ENCODE data around the gene BCL6B.
"Not testable (repeated sequence)": the region's sequence is repeated elsewhere in the genome, so short reads cannot be mapped to it uniquely, and the experiment has no call there.

The BCL6B gene, protein sequence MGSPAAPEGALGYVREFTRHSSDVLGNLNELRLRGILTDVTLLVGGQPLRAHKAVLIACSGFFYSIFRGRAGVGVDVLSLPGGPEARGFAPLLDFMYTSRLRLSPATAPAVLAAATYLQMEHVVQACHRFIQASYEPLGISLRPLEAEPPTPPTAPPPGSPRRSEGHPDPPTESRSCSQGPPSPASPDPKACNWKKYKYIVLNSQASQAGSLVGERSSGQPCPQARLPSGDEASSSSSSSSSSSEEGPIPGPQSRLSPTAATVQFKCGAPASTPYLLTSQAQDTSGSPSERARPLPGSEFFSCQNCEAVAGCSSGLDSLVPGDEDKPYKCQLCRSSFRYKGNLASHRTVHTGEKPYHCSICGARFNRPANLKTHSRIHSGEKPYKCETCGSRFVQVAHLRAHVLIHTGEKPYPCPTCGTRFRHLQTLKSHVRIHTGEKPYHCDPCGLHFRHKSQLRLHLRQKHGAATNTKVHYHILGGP

DNA sequence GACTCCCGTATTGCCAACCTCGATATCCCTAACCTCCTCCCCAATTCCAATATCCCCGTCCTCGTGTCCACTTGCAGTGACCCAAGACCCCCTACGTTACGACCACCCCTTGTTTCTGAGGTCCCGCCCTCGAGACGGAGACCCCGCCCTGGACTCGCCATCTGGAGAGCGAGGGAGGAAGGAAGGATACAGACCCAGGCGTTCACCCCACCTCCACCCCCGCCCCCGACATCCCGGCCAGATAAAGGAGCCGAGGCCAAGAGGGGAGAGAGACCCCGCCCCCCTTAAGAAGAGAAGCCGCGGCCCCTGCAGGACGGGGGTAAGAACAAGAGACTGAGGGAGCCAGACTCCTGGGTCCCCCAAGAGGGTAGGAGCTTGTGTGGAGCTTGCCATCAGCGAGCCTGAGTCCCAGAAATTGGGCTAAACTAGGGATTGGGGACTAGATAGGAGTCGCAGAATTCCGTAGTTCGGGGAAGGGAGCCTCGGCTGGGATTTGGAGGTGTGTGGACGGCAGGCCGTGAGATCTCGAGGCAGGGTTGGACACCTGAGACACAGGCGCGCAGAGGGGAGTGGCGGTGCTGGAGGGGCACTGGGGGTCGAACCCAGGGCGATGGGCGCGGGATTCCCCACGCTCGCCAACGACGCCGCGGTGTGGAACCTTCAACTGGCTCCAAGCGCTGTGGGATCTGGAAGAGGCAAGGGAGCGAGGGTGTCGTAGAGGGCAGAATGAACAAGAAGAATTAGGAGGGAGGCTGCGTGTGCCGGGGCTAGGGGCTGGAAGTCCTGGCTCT lies at the start of gene BCL6B:
Gene BCL6B, plus strand, starts transcription at position 270 of the 791 bp plus-strand sequence. CDS start 622 bp downstream, outside the sequence.
- no peak for DNase-seq

- not testable (repeated sequence) for DNase-seq
Measured at GRCh38 chr17:6979440-6979839, 43.4 kb upstream of the BCL6B start.

DNA sequence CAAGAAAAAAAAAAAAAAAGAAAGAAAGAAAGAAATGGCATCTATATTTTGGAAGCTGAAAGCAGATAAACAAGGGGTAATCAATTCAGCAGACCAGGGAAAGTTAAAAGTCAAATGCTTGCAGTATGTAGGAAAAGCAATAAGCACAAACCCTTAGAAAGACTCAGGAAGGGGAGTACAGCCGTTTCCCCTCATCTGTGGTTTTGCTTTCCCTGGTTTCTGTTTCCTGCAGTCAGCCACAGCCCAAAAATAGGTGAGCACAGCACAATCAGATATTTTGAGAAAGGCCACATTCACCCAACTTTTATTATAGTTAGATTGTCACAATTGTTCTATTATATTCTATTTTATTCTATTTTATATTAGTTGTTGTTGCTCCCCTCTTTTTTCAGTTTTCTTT lies 41.4 kb upstream of the BCL6B start:
- no peak for DNase-seq

DNA sequence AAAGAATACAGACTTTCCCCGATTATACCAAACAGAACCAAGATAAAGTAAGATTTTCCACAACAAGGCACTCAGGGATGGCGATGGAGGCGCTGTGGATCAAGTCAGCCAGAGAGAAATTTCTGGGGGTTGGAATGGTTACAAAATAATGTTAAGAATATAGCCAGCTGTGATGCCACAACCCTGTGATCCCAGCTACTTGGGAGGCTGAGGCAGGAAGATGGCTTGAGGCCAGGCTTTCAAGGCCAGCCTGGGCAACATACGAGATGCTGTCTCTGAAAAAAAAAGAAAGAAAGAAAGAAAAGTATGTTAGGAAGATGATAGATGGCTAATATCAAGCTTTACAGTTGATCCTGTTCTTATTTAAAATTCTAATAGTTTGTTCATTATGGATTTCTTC lies 37.6 kb upstream of the BCL6B start:
- DNase-seq: no peak

DNA sequence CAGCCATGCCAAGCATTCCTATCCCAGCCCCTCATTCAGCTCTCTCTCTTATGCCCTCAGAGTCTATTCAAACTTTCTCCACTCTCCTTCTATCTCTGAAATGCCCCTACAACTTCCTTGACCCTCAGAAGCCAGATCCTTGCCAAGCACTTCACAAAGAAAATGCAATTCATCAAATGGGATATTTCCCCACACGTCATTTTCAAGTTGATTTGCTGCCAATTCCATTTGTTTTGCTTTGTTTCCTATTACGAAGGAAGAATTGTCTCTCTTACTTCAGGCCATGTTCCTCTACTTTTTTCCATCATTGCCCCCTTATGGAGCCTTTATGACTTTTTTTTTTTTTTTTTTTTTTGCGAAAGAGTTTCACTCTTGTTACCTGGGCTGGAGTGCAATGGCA lies 36.2 kb upstream of the BCL6B start:
- no peak for DNase-seq

GRCh38 chr17:6989779-6990178 lies 33.1 kb upstream of the BCL6B start:
- DNase-seq: no peak

DNA sequence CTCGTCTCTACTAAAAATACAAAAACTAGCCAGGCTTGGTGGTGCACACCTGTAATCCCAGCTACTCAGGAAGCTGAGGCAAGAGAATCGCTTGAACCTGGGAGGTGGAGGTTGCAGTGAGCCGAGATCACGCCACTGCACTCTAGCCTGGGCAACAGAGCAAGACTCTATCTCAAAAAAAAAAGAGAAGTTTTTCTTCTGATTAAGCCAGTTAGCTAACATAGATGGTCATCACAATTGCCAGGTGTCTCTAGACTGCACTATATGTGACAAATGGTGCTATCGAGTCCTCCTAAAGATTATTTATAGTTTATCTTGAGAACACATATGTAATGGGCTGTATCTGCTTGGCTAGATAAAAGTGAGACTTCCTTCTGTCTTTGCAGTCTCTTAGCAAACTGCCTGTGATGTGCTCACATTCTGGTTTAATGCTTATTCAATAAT lies 29.2 kb upstream of the BCL6B start:
- not testable (repeated sequence) for DNase-seq

GRCh38 chr17:6994118-6994598 lies 28.7 kb upstream of the BCL6B start:
- DNase-seq: no peak

DNA sequence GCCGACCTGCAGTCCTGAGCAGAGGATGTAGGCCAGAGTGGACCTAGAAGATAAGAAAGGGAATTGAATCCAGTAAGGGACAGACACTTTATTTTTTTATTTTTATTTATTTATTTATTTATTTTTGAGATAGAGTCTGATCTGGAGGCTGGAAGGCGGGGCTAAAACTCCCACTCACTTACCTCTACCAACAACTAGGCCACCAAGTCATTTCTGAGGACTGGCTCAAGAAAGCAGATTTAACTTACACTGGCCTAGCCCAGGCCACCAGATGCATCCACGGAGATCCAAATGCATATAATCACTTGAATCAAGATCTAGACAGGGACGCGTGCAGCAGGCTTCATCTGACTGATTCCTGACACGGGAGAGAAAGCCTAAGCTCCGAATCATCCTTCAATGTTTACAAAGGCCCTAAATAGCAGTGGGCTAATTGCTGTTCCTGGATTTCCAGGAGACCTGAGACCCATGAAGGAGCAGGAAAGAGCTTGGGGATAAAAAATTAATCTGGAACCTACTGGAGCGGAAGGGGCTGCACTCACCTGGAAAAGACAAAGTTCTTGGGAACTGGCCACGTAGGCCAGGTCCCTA lies 28.1 kb upstream of the BCL6B start:
- no peak for DNase-seq

GRCh38 chr17:6995500-6996255 lies 27.2 kb upstream of the BCL6B start, which contains the start of gene ALOX12:
Gene ALOX12, plus strand, starts transcription at chr17:6996049. Its CDS starts 69 bp downstream, at chr17:6996118.
- DNase-seq: no peak

GRCh38 chr17:6996256-6997011 lies 26.4 kb upstream of the BCL6B start:
- DNase-seq: no peak

- no peak for DNase-seq
Measured at GRCh38 chr17:6997171-6997570, 25.7 kb upstream of the BCL6B start.

DNA sequence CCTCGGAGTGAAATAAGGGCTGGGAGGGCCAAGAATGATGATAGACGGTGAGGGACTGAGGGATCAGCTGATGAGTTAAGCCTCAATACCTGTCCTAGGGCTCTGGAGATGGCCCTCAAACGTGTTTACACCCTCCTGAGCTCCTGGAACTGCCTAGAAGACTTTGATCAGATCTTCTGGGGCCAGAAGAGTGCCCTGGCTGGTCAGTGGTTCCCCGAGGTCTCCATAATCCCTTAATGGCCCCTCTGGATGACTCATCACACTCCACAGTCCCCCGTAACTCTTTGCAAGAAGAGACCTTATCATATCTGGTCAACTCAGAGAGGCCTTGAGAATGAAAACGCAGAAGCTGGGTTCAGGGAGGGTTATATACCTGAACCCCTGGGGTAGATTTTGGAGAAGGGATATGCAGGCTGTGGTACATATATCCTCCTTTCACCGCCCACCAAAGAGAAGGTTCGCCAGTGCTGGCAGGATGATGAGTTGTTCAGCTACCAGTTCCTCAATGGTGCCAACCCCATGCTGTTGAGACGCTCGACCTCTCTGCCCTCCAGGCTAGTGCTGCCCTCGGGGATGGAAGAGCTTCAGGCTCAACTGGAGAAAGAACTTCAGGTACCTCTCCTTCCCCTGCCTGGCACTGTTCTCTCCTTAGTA lies 23.9 kb upstream of the BCL6B start:
- no peak for DNase-seq

DNA sequence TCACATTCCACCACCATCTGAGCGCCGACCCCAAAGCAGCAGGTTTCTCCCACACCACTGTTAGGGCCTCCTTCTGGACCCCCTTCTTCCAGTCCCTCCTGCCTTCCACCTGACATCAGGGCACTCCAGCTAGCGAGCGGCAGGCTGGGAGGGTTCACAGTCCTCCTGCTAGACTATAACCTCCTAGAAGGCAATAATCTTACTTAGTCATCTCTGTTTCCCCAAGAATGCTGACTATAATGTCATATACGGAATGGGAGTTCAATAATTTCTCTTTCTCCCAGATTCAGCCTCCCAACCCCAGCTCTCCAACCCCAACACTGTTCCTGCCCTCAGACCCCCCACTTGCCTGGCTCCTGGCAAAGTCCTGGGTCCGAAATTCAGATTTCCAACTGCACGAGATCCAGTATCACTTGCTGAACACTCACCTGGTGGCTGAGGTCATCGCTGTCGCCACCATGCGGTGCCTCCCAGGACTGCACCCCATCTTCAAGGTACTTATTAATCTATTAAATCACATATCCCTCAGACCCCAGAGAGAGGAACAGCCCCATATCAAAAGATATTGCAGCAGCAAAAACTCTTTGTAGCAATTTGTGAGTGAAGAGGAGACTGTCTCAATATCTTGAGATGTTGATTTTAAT lies 21.4 kb upstream of the BCL6B start:
- DNase-seq: peak; percentile 63

- DNase-seq: no peak
Measured at GRCh38 chr17:7002288-7003047, 20.4 kb upstream of the BCL6B start.

DNA sequence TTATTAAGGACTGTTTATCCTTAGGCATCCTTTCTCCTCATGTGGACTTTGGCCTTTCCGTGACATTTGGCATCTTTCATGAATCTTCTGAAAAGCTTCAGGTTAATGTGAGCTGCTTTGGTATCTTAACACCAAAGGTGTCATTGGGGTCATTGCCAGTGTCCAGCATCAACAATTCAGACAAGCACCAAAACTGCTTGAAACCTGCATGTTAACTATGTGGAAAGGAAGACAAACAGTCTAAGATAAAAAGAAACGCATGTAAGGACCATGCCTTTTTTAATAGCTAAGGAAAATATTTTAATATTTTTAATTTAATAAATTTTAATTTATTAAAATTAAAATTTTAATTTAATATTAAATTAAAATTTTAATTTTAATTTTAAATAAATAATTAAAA lies 19.1 kb upstream of the BCL6B start:
- DNase-seq: no peak

DNA sequence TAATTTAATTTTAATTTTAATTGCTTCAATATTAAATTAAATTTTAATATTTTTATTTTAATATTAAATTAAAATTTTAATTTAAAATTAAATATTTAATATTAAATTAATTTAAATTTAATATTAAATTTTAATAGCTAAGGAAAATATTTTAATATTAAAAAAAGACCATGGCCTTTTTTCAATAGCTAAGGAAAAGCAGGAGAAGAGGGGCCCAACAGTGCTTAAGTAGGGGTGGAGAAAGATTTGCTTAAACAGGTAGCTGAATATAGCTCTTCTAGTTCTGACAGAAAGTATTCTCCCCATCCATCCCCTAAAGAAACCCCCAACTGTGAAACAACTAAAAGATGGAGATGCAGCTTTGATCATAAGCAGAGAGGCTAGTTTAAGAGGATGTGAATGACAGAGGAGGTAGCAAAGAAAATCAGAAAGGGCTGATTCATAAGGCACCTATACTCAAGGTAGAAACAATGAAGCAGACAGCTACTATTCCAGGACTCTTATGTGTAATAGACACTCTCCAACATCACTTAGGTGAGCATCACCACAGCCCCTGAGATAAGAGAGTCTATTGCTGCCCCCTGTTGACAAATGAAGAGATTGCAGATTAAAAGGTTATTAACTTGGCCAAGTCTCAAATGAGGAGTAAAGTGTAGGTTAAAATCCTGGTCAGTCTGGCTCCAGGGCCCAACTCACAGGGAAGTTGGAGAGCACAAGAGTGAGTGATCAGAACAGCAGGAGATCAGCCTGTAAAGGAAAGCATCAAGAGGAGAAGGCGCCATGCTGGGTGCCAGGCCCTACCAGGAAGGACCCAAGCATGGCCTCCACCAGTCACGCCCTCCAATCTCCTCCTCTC lies 18.2 kb upstream of the BCL6B start:
- DNase-seq: no peak

DNA sequence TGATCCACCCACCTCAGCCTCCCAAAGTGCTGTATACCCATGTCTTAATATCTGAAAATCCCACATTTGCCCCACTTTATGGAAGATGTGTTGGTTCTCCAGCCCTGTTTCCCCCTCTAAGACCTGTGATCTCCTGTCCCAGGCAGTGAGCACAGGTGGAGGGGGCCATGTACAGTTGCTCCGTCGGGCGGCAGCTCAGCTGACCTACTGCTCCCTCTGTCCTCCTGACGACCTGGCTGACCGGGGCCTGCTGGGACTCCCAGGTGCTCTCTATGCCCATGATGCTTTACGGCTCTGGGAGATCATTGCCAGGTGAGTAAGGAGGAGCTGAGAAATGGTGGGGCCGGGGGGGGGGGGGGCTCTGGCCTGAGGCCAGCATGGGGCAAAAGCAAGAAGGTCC lies 17.1 kb upstream of the BCL6B start:
- DNase-seq: no peak

DNA sequence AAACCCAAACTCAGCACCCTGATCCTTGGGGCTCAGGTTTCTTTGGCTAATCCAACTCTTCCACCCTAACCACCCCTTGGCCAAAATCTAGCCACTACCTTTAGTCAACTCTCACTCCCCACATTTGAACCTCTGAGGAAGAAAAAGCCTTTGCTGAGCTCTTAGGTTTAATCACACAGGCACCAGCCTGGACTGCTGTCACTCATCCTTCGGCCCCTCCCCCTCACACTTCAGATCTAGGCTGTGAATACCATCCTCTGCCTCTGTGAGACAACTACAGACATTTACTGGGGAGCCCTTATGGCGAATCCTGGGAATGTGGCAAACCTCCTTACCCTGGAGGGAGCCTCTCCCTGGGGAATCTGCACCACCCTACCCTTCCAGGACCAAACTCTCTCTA lies 15.7 kb upstream of the BCL6B start:
- no peak for DNase-seq

All from activated T-cell treated with anti-CD3 and anti-CD28 coated beads, Interleukin-2, amount 50 U/mL, for 1 hour (primary cell).